HepG2 (cell line): ENCODE data around the gene AKAP6. TPM values are rescaled to one million over a fixed set of nuclear protein-coding genes. Genes with fewer than 3 reads are reported as not detected.

Experiments used
- ATAC-seq: fragments of 200-7000 bp; cut with Tn5 transposase; 3 replicates; pipeline ENCODE4 v1.9.1; 2020; ENCODE audit warnings: mild to moderate bottlenecking, moderate library complexity
- BruUV-seq: library from RNA; stranded (reverse); fragments of 400-500 nt; replicated peaks from 2 replicates; lab custom pipeline; 2021; lab: Mats Ljungman, UMichigan
- CTCF ChIA-PET: fragments of 300-600 bp; formaldehyde crosslinking; extraction: SDS; loops from one replicate; lab custom pipeline; 2021; ENCODE audit warnings: low total read pairs, inconsistent platforms, low intra/inter-chr PET ratio; lab: Yijun Ruan, JAX
- POLR2A ChIA-PET: fragments of 350-600 bp; sonication (Branson Sonifier 250); formaldehyde crosslinking; loops from one replicate; lab custom pipeline; 2020; ENCODE audit warnings: antibody characterized with exemption, inconsistent platforms; lab: Yijun Ruan, JAX
- DNase-seq: peaks from one replicate; pipeline ENCODE4 v3.0.0-alpha.2; 2015; ENCODE audit warnings: low spot score
- FAIRE-seq: peaks from 3 replicates; lab custom pipeline; 2011; peaks lifted over from hg19 to GRCh38; lab: Jason Lieb, UNC
- H2AFZ ChIP-seq: one replicate; pipeline ENCODE4 v1.6.1; 2011; ENCODE audit warnings: low read length, inconsistent platforms
- H3K27ac ChIP-seq: fragments of 300-600 bp; 3 replicates; pipeline ENCODE4 v1.8.0; 2011; ENCODE audit warnings: mixed run types, mild to moderate bottlenecking, mixed read lengths, low read length, inconsistent platforms; ENCODE audit not compliant: insufficient read depth; ENCODE audit errors: extremely low read length
- H3K27me3 ChIP-seq, 2 experiments: fragments of 200-600 bp in 1 of 2; 2 replicates in 1 of 2; 3 replicates in 1 of 2; pipeline versions ENCODE4 v1.6.0 to v1.8.0; 2011; ENCODE audit warnings: low read length in 2 of 2, mild to moderate bottlenecking in 2 of 2, moderate library complexity in 2 of 2, inconsistent platforms in 1 of 2; ENCODE audit not compliant: insufficient read depth in 2 of 2, control insufficient read depth in 1 of 2
- H3K36me3 ChIP-seq, 2 experiments: fragments of 200-600 bp in 1 of 2; replicated peaks in 1 of 2; 2 replicates in 1 of 2; 3 replicates in 1 of 2; pipeline versions ENCODE4 v1.5.1 to v1.8.0; 2011; ENCODE audit warnings: low read length in 2 of 2, inconsistent platforms in 1 of 2; ENCODE audit not compliant: insufficient read depth in 2 of 2, control insufficient read depth in 1 of 2
- H3K4me1 ChIP-seq: 2 replicates; pipeline ENCODE4 v1.5.1; 2012; ENCODE audit warnings: low read length, inconsistent platforms; ENCODE audit not compliant: insufficient read depth
- H3K4me2 ChIP-seq: 2 replicates; pipeline ENCODE4 v1.6.0; 2011; ENCODE audit warnings: low read depth, low read length, inconsistent platforms
- H3K4me3 ChIP-seq, 3 experiments: fragments of 200-600 bp in 1 of 3; sonication (generic), shearing (Covaris generic) in 1 of 3; replicated peaks in 1 of 3; 2 replicates each; pipeline ENCODE4 v1.5.1; 2011 to 2016; ENCODE audit warnings: low read length in 3 of 3, inconsistent platforms in 2 of 3, low read depth in 2 of 3, mild to moderate bottlenecking in 2 of 3, control low read depth in 1 of 3, mixed read lengths in 1 of 3; ENCODE audit not compliant: insufficient read depth in 1 of 3
- H3K79me2 ChIP-seq: one replicate; pipeline ENCODE4 v1.6.1; 2011; ENCODE audit warnings: low read length, inconsistent platforms; ENCODE audit not compliant: insufficient read depth
- H3K9ac ChIP-seq: 2 replicates; pipeline ENCODE4 v1.6.0; 2011; ENCODE audit warnings: mild to moderate bottlenecking, low read depth, low read length, inconsistent platforms; ENCODE audit not compliant: insufficient read depth
- H3K9me3 ChIP-seq: 2 replicates; pipeline ENCODE4 v1.5.1; 2012; ENCODE audit warnings: mild to moderate bottlenecking, low read length
- H4K20me1 ChIP-seq: 2 replicates; pipeline ENCODE4 v1.6.0; 2011; ENCODE audit warnings: inconsistent platforms, mild to moderate bottlenecking, low read length, moderate library complexity; ENCODE audit not compliant: insufficient read depth
- HHEX ChIP-seq: IDR thresholded peaks from 2 replicates; pipeline ENCODE4 v1.6.1; 2016; ENCODE audit warnings: control low read depth
- HOXD1 ChIP-seq: sonication (generic); formaldehyde crosslinking; IDR thresholded peaks from 2 replicates; pipeline ENCODE4 v1.5.0; 2020; ENCODE audit warnings: missing genetic modification reagents
- MEIS1 ChIP-seq: sonication (generic); formaldehyde crosslinking; IDR thresholded peaks from 2 replicates; pipeline ENCODE4 v1.9.0; 2021; ENCODE audit warnings: mild to moderate bottlenecking, missing genetic modification reagents, moderate library complexity, borderline replicate concordance
- MLLT10 ChIP-seq: sonication (generic); formaldehyde crosslinking; IDR thresholded peaks from 2 replicates; pipeline ENCODE4 v1.4.0; 2020; ENCODE audit warnings: missing genetic modification reagents
- MXI1 ChIP-seq: IDR thresholded peaks from 3 replicates; pipeline ENCODE4 v1.6.1; 2012; ENCODE audit warnings: low read depth, low read length, inconsistent platforms, borderline replicate concordance
- NCOR1 ChIP-seq: fragments of 200-600 bp; sonication (generic); IDR thresholded peaks from 2 replicates; pipeline ENCODE4 v1.7.0; 2017; ENCODE audit warnings: antibody characterized with exemption, low read length, borderline replicate concordance
- PAF1 ChIP-seq: IDR thresholded peaks from 2 replicates; pipeline ENCODE4 v1.6.1; 2016; ENCODE audit warnings: missing genetic modification reagents, missing compliant biosample characterization
- SMAD9 ChIP-seq: sonication (generic); formaldehyde crosslinking; IDR thresholded peaks from 2 replicates; pipeline ENCODE4 v1.5.1; 2020; ENCODE audit warnings: mild to moderate bottlenecking, missing genetic modification reagents
- ZNF234 ChIP-seq: sonication (generic); formaldehyde crosslinking; conservative IDR thresholded peaks from 2 replicates; pipeline ENCODE4 v1.5.1; 2020; ENCODE audit warnings: mild to moderate bottlenecking, missing genetic modification reagents
- ZNF713 ChIP-seq: sonication (generic); formaldehyde crosslinking; IDR thresholded peaks from 2 replicates; pipeline ENCODE4 v1.4.0; 2020; ENCODE audit warnings: mild to moderate bottlenecking, missing genetic modification reagents
- WGBS: methylation state at CpG from one replicate; pipeline ENCODE4 v1.1.6; 2017; ENCODE audit warnings: low lambda C conversion rate; 5-methylcytosine and 5-hydroxymethylcytosine counted together
- in situ Hi-C: cut with HindIII; loops from 2 replicates; pipeline ENCODE4 v1.10.0; 2017; ENCODE audit warnings: low pct_unique_long_range_greater_than_20kb; ENCODE audit not compliant: extremely low pct_ligation_motif_present
- intact Hi-C: fragments of 100-400 bp; cut with micrococcal nuclease; formaldehyde crosslinking; loops from one replicate; pipeline ENCODE4 v1.10.0; 2022; ENCODE audit not compliant: unreplicated experiment
- polyA plus RNA-seq, 8 experiments: library from polyadenylated mRNA; depleted of rRNA in 3 of 8; stranded (reverse) in 7 of 8; unstranded in 1 of 8; fragments of >200 nt; fragmentation: Illumina TruSeq in 4 of 8; extraction: Trizol in 4 of 8; gene quantifications; 2 replicates each; pipeline versions ENCODE4 v1.2.1 to v1.2.3, GENCODE V29; 2011 to 2016; ENCODE audit warnings: low read depth in 4 of 8, missing spikeins in 1 of 8, mixed read lengths in 1 of 8; ENCODE audit not compliant: insufficient read depth in 1 of 8
- total RNA-seq, 5 experiments: library from RNA; depleted of rRNA; stranded (reverse); fragments of >200 nt; fragmentation: Illumina TruSeq; extraction: Trizol; gene quantifications; 2 replicates each; pipeline ENCODE4 v1.2.3, GENCODE V29; 2016; ENCODE audit warnings: low read depth in 1 of 5
- TF ChIP-seq, protein P1 (sequence below): sonication (generic); formaldehyde crosslinking; IDR thresholded peaks from 2 replicates; pipeline ENCODE4 v1.8.1; 2023; ENCODE audit warnings: missing genetic modification reagents, mild to moderate bottlenecking, borderline replicate concordance
- TF ChIP-seq, protein P2 (sequence below): sonication (generic); formaldehyde crosslinking; IDR thresholded peaks from 2 replicates; pipeline ENCODE4 v1.5.0; 2020; ENCODE audit warnings: mild to moderate bottlenecking, missing genetic modification reagents, moderate library complexity
- TF ChIP-seq, protein P3 (sequence below): IDR thresholded peaks from 2 replicates; pipeline ENCODE4 v1.6.1; 2016; ENCODE audit warnings: control low read depth
- TF ChIP-seq, protein P4 (sequence below): sonication (generic); formaldehyde crosslinking; IDR thresholded peaks from 2 replicates; pipeline ENCODE4 v1.5.1; 2020; ENCODE audit warnings: mild to moderate bottlenecking, moderate library complexity, missing genetic modification reagents
- TF ChIP-seq, protein P5 (sequence below), 2 experiments: sonication (generic) in 1 of 2; formaldehyde crosslinking in 1 of 2; IDR thresholded peaks; 2 replicates each; pipeline versions ENCODE4 v1.6.1 to v1.9.0; 2014 to 2022; ENCODE audit warnings: antibody characterized with exemption in 1 of 2, borderline replicate concordance in 1 of 2, inconsistent platforms in 1 of 2, low read depth in 1 of 2, missing genetic modification reagents in 1 of 2

The AKAP6 gene
- total and polyA plus RNA-seq, 2 of the 13 experiments (the other 11 are each of a cell fraction or from before 2014, with no cell fraction given): 1.4 TPM

DNA sequence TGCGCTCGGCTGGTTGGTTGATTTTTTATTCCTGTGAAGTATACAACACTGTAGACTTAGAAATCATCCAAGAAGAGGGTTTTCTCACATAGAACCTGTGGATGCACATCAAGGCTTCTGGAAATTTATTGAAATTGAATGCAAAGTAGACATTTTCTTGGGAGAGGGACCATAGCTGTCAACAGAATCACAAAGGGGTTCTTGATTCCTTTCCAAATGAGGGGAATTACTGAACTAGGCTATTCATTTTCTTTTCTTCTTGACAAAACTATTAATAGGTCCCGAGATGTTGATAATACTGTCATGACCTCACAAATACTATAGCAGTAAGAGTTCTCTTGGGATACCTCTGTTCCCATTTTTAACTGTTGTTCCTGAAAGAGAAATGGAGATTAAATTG is 73.9 kb downstream of the AKAP6 start:
- Histone ChIP-seq H3K4me2 (no peak overlapping the region), H3K4me3 (no peak overlapping the region), H3K4me1 (no peaks in the 10 kb centered on the region), H3K27ac (no peak overlapping the region), H4K20me1 (no peaks in the 10 kb centered on the region), H3K79me2 (no peaks in the 10 kb centered on the region), H3K9me3 (no peaks in the 10 kb centered on the region), H3K9ac (no peak overlapping the region), H2AFZ (no peak overlapping the region), H3K36me3 (no peaks in the 10 kb centered on the region), H3K27me3 (no peaks in the 10 kb centered on the region)
- DNase-seq (no peak), FAIRE-seq (no peak), ATAC-seq (no peak)
- in situ Hi-C loops (no loop called here), intact Hi-C loops (no loop called here)
- ChIA-PET POLR2A (no interaction called here), CTCF (no interaction called here)
- no TSS peak for BruUV-seq
- 39% methylated on average over 3 of the region's 3 CpGs for WGBS
- TF ChIP-seq, protein P1, sequence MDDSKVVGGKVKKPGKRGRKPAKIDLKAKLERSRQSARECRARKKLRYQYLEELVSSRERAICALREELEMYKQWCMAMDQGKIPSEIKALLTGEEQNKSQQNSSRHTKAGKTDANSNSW (CRISPR knock-in tag): no peak
- TF ChIP-seq, protein P2, sequence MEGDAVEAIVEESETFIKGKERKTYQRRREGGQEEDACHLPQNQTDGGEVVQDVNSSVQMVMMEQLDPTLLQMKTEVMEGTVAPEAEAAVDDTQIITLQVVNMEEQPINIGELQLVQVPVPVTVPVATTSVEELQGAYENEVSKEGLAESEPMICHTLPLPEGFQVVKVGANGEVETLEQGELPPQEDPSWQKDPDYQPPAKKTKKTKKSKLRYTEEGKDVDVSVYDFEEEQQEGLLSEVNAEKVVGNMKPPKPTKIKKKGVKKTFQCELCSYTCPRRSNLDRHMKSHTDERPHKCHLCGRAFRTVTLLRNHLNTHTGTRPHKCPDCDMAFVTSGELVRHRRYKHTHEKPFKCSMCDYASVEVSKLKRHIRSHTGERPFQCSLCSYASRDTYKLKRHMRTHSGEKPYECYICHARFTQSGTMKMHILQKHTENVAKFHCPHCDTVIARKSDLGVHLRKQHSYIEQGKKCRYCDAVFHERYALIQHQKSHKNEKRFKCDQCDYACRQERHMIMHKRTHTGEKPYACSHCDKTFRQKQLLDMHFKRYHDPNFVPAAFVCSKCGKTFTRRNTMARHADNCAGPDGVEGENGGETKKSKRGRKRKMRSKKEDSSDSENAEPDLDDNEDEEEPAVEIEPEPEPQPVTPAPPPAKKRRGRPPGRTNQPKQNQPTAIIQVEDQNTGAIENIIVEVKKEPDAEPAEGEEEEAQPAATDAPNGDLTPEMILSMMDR (CRISPR knock-in tag): no peak
- TF ChIP-seq NCOR1: no peak
- TF ChIP-seq MXI1: no peak
- no peak for TF ChIP-seq HOXD1
- no peak for TF ChIP-seq MEIS1 (CRISPR knock-in tag)
- TF ChIP-seq, protein P3, sequence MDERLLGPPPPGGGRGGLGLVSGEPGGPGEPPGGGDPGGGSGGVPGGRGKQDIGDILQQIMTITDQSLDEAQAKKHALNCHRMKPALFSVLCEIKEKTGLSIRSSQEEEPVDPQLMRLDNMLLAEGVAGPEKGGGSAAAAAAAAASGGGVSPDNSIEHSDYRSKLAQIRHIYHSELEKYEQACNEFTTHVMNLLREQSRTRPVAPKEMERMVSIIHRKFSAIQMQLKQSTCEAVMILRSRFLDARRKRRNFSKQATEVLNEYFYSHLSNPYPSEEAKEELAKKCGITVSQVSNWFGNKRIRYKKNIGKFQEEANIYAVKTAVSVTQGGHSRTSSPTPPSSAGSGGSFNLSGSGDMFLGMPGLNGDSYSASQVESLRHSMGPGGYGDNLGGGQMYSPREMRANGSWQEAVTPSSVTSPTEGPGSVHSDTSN (CRISPR knock-in tag): no peak
- TF ChIP-seq ZNF234 (CRISPR knock-in tag): no peak
- no peak for TF ChIP-seq MLLT10 (CRISPR knock-in tag)
- TF ChIP-seq, protein P4, sequence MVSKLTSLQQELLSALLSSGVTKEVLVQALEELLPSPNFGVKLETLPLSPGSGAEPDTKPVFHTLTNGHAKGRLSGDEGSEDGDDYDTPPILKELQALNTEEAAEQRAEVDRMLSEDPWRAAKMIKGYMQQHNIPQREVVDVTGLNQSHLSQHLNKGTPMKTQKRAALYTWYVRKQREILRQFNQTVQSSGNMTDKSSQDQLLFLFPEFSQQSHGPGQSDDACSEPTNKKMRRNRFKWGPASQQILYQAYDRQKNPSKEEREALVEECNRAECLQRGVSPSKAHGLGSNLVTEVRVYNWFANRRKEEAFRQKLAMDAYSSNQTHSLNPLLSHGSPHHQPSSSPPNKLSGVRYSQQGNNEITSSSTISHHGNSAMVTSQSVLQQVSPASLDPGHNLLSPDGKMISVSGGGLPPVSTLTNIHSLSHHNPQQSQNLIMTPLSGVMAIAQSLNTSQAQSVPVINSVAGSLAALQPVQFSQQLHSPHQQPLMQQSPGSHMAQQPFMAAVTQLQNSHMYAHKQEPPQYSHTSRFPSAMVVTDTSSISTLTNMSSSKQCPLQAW (CRISPR knock-in tag): no peak
- no peak for TF ChIP-seq SMAD9 (CRISPR knock-in tag)
- no peak for TF ChIP-seq ZNF713 (CRISPR knock-in tag)
- no peak for TF ChIP-seq HHEX (CRISPR knock-in tag)
- TF ChIP-seq, protein P5, sequence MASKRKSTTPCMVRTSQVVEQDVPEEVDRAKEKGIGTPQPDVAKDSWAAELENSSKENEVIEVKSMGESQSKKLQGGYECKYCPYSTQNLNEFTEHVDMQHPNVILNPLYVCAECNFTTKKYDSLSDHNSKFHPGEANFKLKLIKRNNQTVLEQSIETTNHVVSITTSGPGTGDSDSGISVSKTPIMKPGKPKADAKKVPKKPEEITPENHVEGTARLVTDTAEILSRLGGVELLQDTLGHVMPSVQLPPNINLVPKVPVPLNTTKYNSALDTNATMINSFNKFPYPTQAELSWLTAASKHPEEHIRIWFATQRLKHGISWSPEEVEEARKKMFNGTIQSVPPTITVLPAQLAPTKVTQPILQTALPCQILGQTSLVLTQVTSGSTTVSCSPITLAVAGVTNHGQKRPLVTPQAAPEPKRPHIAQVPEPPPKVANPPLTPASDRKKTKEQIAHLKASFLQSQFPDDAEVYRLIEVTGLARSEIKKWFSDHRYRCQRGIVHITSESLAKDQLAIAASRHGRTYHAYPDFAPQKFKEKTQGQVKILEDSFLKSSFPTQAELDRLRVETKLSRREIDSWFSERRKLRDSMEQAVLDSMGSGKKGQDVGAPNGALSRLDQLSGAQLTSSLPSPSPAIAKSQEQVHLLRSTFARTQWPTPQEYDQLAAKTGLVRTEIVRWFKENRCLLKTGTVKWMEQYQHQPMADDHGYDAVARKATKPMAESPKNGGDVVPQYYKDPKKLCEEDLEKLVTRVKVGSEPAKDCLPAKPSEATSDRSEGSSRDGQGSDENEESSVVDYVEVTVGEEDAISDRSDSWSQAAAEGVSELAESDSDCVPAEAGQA (IDR thresholded peaks at IDR 0.05; ENCODE audit: low read depth): no peak
- TF ChIP-seq, protein P5 (CRISPR knock-in tag; IDR thresholded peaks at IDR 0.05; ENCODE audit: borderline replicate concordance): no peak
- no peak for TF ChIP-seq PAF1 (CRISPR knock-in tag)
